ENCODE results near the gene ESD.
"Not testable (repeated sequence)": the region's sequence is repeated elsewhere in the genome, so short reads cannot be mapped to it uniquely, and the experiment has no call there.

ESD gene, protein sequence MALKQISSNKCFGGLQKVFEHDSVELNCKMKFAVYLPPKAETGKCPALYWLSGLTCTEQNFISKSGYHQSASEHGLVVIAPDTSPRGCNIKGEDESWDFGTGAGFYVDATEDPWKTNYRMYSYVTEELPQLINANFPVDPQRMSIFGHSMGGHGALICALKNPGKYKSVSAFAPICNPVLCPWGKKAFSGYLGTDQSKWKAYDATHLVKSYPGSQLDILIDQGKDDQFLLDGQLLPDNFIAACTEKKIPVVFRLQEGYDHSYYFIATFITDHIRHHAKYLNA

DNA sequence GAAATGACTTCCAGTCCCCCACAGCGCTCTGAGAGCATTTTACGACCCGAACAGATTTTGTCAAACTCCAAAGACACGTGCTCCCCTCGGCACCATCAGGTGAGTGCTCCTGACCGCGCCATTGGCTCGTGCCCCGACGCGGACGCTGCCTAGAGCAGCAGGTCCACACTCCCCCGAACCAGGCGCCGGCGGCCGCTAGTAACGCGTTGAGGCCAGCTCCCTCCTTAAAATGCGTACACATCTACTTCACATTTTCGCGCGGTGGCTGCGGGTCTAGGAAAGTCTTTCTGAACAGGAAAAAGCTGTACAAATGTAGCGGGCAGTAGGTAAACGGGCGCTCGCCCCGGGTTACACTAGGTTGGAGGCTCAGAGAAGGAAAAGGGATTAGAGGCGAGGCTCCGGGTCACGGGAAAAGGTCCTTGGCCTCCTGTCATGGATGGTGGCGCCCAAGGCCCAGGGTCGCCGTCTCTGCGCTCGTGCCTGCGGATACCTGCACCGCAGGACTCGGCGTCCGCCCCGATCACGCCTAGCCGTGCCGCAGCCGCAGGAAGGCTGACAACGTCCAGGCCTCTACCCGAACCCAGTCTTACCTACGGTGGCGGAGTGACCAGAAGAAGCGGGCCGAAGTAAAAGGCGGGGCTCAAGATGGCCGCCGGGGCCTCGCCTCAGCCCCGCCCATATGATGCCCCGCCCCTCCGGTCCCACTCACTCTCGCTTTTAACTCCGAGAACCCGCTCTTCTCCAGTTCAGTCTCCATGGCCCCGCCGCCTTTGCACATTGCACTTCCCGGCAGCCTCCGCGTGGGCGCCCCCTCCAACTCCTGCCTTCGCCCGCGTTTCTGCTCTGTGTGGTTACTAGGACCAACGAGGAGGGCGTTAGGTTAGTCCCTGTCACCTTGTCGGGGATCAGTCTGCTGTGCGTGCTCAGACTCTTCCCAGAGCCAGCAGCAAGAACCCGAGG lies at the start of gene ESD:
Gene ESD (minus strand): TSS at position 647 of the 960 bp plus-strand sequence. CDS start 5,748 bp downstream, outside the sequence.
- peak; percentile 96 for DNase-seq

GRCh38 chr13:46846726-46847125 lies 49.8 kb upstream of the ESD start:
- no peak for DNase-seq

DNA sequence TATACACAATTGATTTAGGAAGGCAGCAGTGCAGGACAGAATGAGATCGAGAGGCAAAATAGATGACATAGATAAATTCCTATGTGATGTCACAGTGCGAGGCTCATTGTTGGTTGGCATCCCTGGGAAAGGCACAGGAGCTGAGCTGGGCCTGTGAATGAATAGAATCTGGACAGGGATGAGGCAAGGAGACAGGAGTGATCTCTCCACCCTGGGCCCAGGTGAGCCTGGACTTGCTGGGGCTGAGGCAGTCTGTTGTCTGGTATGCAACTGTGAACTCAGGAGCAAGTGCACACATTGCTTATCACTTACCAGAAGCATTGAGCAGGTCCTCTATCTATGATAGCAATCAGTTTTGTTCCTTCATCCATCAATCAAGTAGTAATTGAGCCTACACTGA lies 48.2 kb upstream of the ESD start:
- no peak for DNase-seq

GRCh38 chr13:46844431-46844830 lies 47.5 kb upstream of the ESD start:
- no peak for DNase-seq

- DNase-seq = no peak
Observed at GRCh38 chr13:46839399-46839798, 42.4 kb upstream of the ESD start.

DNA sequence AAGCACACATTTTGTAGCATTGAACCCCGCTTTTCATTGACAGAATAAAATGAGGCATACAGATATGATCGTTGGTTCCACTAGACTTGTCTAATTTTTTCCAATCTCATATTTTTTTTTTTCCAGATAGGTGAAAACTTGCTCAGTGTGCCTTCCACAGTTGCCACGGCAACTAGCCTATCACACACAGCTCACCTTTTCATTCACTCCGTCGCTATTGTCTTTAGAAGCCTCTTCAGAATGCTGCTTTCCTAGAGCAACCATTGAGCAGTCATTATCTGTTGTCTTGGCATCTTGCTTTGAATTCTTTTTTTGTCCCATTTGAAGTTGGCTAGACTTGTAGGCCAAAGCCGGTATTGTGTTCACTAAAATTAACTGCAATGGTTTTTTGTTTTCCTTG lies 37.7 kb upstream of the ESD start:
- no peak for DNase-seq

- peak; percentile 7 for DNase-seq
Observed at GRCh38 chr13:46831588-46832194, 34.7 kb upstream of the ESD start.

GRCh38 chr13:46830405-46831005 lies 33.5 kb upstream of the ESD start:
- DNase-seq = no peak

- DNase-seq = no peak
Observed at GRCh38 chr13:46822551-46822950, 25.6 kb upstream of the ESD start.

GRCh38 chr13:46817838-46818476 lies 21.0 kb upstream of the ESD start:
- DNase-seq = no peak

DNA sequence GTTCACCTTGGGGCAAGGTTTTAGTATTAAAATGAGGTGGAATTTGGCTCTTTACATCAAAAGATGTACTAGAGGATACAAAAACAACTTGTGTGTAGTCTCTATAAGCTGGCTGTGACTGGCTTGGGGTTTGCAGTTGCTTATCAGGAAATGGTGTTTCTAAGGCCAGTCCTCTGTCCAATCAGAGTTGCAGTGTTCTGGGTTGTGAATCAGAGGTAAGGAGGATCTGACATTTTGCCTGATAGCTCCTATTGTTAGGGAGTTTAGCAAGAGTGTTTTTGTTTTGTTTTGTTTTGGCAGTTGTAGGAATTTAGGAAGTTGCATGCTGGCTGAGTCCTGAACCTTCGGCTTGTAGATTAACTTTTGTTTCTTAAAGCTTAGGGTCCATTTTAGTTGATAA lies 20.1 kb upstream of the ESD start:
- no peak for DNase-seq

- DNase-seq = no peak
Observed at GRCh38 chr13:46816371-46816770, 19.4 kb upstream of the ESD start.

- DNase-seq = no peak
Observed at GRCh38 chr13:46812301-46812797, 15.4 kb upstream of the ESD start.

GRCh38 chr13:46810440-46810839 lies 13.5 kb upstream of the ESD start:
- DNase-seq = no peak

DNA sequence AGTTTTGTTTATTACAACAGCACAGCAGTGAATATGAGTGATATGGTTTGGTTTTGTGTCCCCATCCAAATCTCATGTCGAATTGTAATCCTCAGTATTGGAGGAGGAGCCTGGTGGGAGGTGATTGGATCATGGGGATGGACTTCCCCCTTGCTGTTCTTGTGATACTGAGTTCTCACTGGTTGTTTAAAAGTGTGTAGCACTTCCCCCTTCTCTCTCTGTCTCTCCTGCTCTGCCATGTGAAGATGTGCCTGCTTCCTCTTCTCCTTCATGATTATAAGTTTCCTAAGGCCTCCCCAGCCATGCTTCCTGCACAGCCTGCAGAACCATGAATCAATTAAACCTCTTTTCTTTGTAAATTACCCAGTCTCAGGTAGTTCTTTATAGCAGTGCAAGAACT lies 8.0 kb upstream of the ESD start:
- not testable (repeated sequence) for DNase-seq

- no peak for DNase-seq
Observed at GRCh38 chr13:46804391-46804815, 7.4 kb upstream of the ESD start.

- DNase-seq = no peak
Observed at GRCh38 chr13:46803586-46803985, 6.6 kb upstream of the ESD start.

GRCh38 chr13:46801858-46802257 lies 4.9 kb upstream of the ESD start:
- no peak for DNase-seq

GRCh38 chr13:46799139-46799538 lies 2.2 kb upstream of the ESD start:
- DNase-seq = no peak

GRCh38 chr13:46797501-46798237 lies 708 bp upstream of the ESD start:
- no peak for DNase-seq

GRCh38 chr13:46796129-46796514 lies 839 bp downstream of the ESD start:
- no peak for DNase-seq

- no peak for DNase-seq
Observed at GRCh38 chr13:46795321-46795720, 1.6 kb downstream of the ESD start.
